A549 (cell line): ENCODE results near the gene CR1L. TPM values are rescaled to one million over a fixed set of nuclear protein-coding genes. Genes with fewer than 3 reads are reported as not detected.
A peak's percentile ranks its signal among the peaks of the same experiment; 100 is the strongest.

Experiments used
- ATAC-seq, 2 experiments: fragments of 200-7000 bp in 1 of 2; fragments of >200 bp in 1 of 2; cut with Nextera tagmentation in 1 of 2; cut with Tn5 transposase in 1 of 2; 3 replicates each; pipeline versions ENCODE4 v1.8.0 to v1.9.1; 2018 to 2020; ENCODE audit warnings: mild to moderate bottlenecking in 1 of 2, moderate library complexity in 1 of 2
- CTCF ChIA-PET: fragments of 300-600 bp; sonication (Branson Sonifier 250); formaldehyde crosslinking; extraction: SDS; loops from one replicate; lab custom pipeline; 2021; ENCODE audit warnings: antibody characterized with exemption, inconsistent platforms; lab: Yijun Ruan, JAX
- POLR2A ChIA-PET: fragments of 350-600 bp; formaldehyde crosslinking; extraction: SDS; loops from one replicate; lab custom pipeline; 2021; ENCODE audit warnings: antibody characterized with exemption, inconsistent platforms; lab: Yijun Ruan, JAX
- DNase-seq, 2 experiments: peaks; one replicate each; pipeline versions ENCODE4 v3.0.0 to v3.0.0-alpha.2; 2011 to 2016; ENCODE audit warnings: low read depth in 1 of 2, low spot score in 1 of 2
- FAIRE-seq: peaks from 2 replicates; lab custom pipeline; 2011; peaks lifted over from hg19 to GRCh38; lab: Jason Lieb, UNC
- H3K27ac ChIP-seq, 2 experiments: fragments of >200 bp; sonication (Bioruptor Twin); formaldehyde crosslinking; 3 replicates each; pipeline ENCODE4 v1.5.1; 2016 to 2017
- H3K4me1 ChIP-seq: fragments of >200 bp; sonication (Bioruptor Twin); formaldehyde crosslinking; 3 replicates; pipeline ENCODE4 v1.6.1; 2016
- H3K4me2 ChIP-seq: fragments of >200 bp; sonication (Bioruptor Twin); formaldehyde crosslinking; 3 replicates; pipeline ENCODE4 v1.6.1; 2016
- H3K4me3 ChIP-seq: fragments of >200 bp; sonication (Bioruptor Twin); formaldehyde crosslinking; 3 replicates; pipeline ENCODE4 v1.5.1; 2016
- H3K9me3 ChIP-seq: fragments of >200 bp; sonication (Bioruptor Twin); formaldehyde crosslinking; 3 replicates; pipeline ENCODE4 v1.6.1; 2016
- BHLHE40 ChIP-seq: IDR thresholded peaks from 2 replicates; pipeline ENCODE4 v1.6.1; 2012; ENCODE audit warnings: low read depth, low read length, inconsistent platforms
- CHD2 ChIP-seq: fragments of 150-350 bp; IDR thresholded peaks from 2 replicates; pipeline ENCODE4 v1.6.1; 2014; ENCODE audit warnings: low read length; ENCODE audit not compliant: partially characterized antibody
- EHF ChIP-seq: fragments of 250-450 bp; sonication (Bioruptor Pico); IDR thresholded peaks from 2 replicates; pipeline ENCODE4 v1.5.0; 2020; ENCODE audit warnings: mild to moderate bottlenecking
- ESRRA ChIP-seq: fragments of 150-350 bp; IDR thresholded peaks from 2 replicates; pipeline ENCODE4 v1.6.1; 2014; ENCODE audit warnings: mild to moderate bottlenecking, low read length, borderline replicate concordance
- FOSL2 ChIP-seq, 2 experiments: fragments of 450-650 bp in 1 of 2; fragments of >200 bp in 1 of 2; sonication (Bioruptor Twin) in 1 of 2; formaldehyde crosslinking; IDR thresholded peaks; 2 replicates each; pipeline versions ENCODE4 v1.5.0 to v1.6.1; 2016 to 2020; ENCODE audit warnings: mild to moderate bottlenecking in 1 of 2, moderate library complexity in 1 of 2
- FOXS1 ChIP-seq: fragments of 250-450 bp; sonication (Bioruptor Pico); IDR thresholded peaks from 2 replicates; pipeline ENCODE4 v1.5.0; 2020; ENCODE audit warnings: mild to moderate bottlenecking, moderate library complexity
- GATA3 ChIP-seq: IDR thresholded peaks from 2 replicates; pipeline ENCODE4 v1.6.1; 2012; ENCODE audit warnings: borderline replicate concordance
- JUN ChIP-seq, 2 experiments: fragments of >200 bp; sonication (Bioruptor Twin); formaldehyde crosslinking; IDR thresholded peaks; 2 replicates in 1 of 2; 3 replicates in 1 of 2; pipeline ENCODE4 v1.6.1; 2016 to 2017
- MAFK ChIP-seq: fragments of 450-650 bp; IDR thresholded peaks from 2 replicates; pipeline ENCODE4 v1.6.1; 2014; ENCODE audit not compliant: partially characterized antibody
- MAZ ChIP-seq: fragments of 150-350 bp; IDR thresholded peaks from 2 replicates; pipeline ENCODE4 v1.6.1; 2014; ENCODE audit warnings: antibody characterized with exemption, low read depth, low read length, borderline replicate concordance
- NPAS2 ChIP-seq: fragments of 250-450 bp; sonication (Bioruptor Pico); IDR thresholded peaks from 2 replicates; pipeline ENCODE4 v1.8.0; 2022; ENCODE audit warnings: mild to moderate bottlenecking, moderate library complexity, borderline replicate concordance
- NR3C1 ChIP-seq: fragments of >200 bp; sonication (Bioruptor Twin); formaldehyde crosslinking; IDR thresholded peaks from 3 replicates; pipeline ENCODE4 v1.6.1; 2017
- RAD21 ChIP-seq, 2 experiments: fragments of >200 bp in 1 of 2; sonication (Bioruptor Twin) in 1 of 2; formaldehyde crosslinking in 1 of 2; IDR thresholded peaks in 1 of 2; conservative IDR thresholded peaks in 1 of 2; 2 replicates in 1 of 2; 3 replicates in 1 of 2; pipeline ENCODE4 v1.6.1; 2012 to 2018; ENCODE audit warnings: inconsistent platforms in 1 of 2
- RFX5 ChIP-seq: fragments of 450-650 bp; IDR thresholded peaks from 2 replicates; pipeline ENCODE4 v1.7.1; 2014; ENCODE audit warnings: antibody characterized with exemption, mild to moderate bottlenecking, moderate library complexity
- ZC3H11A ChIP-seq: fragments of 450-650 bp; IDR thresholded peaks from 2 replicates; pipeline ENCODE4 v1.6.1; 2014; ENCODE audit warnings: antibody characterized with exemption, mild to moderate bottlenecking
- WGBS: methylation state at CpG from one replicate; pipeline ENCODE4 v1.1.6; 2017; ENCODE audit errors: missing lambda C conversion rate; 5-methylcytosine and 5-hydroxymethylcytosine counted together
- polyA plus RNA-seq, 4 experiments: library from polyadenylated mRNA; depleted of rRNA in 3 of 4; stranded (reverse); fragments of >200 nt; fragmentation: RNase III in 1 of 4; extraction: RNeasy Plus Mini Kit Qiagen cat#74134 plus additional on column Dnase treatment in 1 of 4; gene quantifications; 2 replicates in 3 of 4; 3 replicates in 1 of 4; pipeline ENCODE4 v1.2.3, GENCODE V29; 2011 to 2017
- TF ChIP-seq, protein P1 (sequence below): fragments of >200 bp; sonication (Bioruptor Twin); formaldehyde crosslinking; IDR thresholded peaks from 3 replicates; pipeline ENCODE4 v1.5.1; 2016
- TF ChIP-seq, protein P2 (sequence below): fragments of 200-600 bp; sonication (generic); IDR thresholded peaks from 2 replicates; pipeline ENCODE4 v1.6.1; 2016; ENCODE audit warnings: antibody characterized with exemption, mild to moderate bottlenecking, moderate library complexity
- TF ChIP-seq, protein P3 (sequence below): fragments of 150-350 bp; IDR thresholded peaks from 2 replicates; pipeline ENCODE4 v1.6.1; 2014; ENCODE audit warnings: low read depth, mild to moderate bottlenecking, low read length
- TF ChIP-seq, protein P4 (sequence below): fragments of 250-450 bp; sonication (Bioruptor Pico); IDR thresholded peaks from 2 replicates; pipeline ENCODE4 v1.5.0; 2021; ENCODE audit warnings: mild to moderate bottlenecking, moderate library complexity, borderline replicate concordance

Gene CR1L
- polyA plus RNA-seq, 2 of the 4 experiments (the other 2 are of a cell fraction), result not detected

DNA sequence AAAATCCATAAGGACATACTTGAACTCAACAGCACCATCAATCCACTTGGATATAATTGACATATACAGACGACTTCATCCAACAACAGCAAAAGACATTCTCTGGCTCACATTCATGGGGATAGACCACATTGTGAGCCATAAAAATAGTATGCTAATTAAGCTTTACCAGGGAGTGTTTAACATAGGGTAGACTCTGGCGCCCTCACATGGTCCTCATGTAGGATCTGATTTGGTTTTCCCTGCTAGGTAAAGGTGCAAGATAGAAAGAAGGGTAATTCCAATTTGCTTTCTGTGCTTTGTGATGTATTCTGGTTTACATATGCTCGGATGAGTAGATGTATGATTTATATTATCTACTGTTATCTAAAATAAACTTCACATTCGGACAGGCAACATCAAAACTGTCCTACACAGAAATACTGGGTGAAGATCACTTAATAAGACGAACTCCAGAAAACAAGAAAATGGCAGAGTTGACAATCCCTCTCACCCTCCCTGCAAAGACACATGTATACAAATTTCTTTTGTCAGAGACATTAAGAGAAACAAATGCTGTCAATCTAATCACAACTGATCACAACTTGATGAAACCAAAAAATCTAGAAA is 27.7 kb downstream of the CR1L start:
- peak; percentile 27 to 64 for DNase-seq
- FAIRE-seq, result no peak
- H3K27ac ChIP-seq, result no peak overlapping the region
- no peaks in the 10 kb centered on the region for H3K4me1 ChIP-seq
- no peak overlapping the region for H3K4me3 ChIP-seq
- no peak overlapping the region for H3K4me2 ChIP-seq
- WGBS, result 21% methylated on average over 5 of the region's 5 CpGs
- CTCF ChIA-PET, result interaction anchor here (0.6 to 1.7 kb wide), 7 partner anchors 16 to 125 kb away, joined by 3 to 5 read pairs (median 4); no protein-coding TSS in a partner anchor
- no peaks in the 10 kb centered on the region for H3K9me3 ChIP-seq
- TF ChIP-seq GATA3 (no peak), FOSL2 (IDR thresholded peaks at IDR 0.05) (no peak), FOSL2 (CRISPR knock-in tag; IDR thresholded peaks at IDR 0.05) (no peak), MAFK (no peak), EHF (CRISPR knock-in tag) (no peak), JUN (IDR thresholded peaks at IDR 0.05) (no peak), NR3C1 (no peak), BHLHE40 (no peak), ZC3H11A (no peak), RAD21 (conservative IDR thresholded peaks at IDR 0.05 in 1 of 2, IDR thresholded peaks at IDR 0.05 in 1 of 2) (peak; percentile 50 to 64; a peak in 4 of 5 replicates)
- TF ChIP-seq, protein P1, sequence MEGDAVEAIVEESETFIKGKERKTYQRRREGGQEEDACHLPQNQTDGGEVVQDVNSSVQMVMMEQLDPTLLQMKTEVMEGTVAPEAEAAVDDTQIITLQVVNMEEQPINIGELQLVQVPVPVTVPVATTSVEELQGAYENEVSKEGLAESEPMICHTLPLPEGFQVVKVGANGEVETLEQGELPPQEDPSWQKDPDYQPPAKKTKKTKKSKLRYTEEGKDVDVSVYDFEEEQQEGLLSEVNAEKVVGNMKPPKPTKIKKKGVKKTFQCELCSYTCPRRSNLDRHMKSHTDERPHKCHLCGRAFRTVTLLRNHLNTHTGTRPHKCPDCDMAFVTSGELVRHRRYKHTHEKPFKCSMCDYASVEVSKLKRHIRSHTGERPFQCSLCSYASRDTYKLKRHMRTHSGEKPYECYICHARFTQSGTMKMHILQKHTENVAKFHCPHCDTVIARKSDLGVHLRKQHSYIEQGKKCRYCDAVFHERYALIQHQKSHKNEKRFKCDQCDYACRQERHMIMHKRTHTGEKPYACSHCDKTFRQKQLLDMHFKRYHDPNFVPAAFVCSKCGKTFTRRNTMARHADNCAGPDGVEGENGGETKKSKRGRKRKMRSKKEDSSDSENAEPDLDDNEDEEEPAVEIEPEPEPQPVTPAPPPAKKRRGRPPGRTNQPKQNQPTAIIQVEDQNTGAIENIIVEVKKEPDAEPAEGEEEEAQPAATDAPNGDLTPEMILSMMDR, result peak; percentile 54
- TF ChIP-seq, protein P2, sequence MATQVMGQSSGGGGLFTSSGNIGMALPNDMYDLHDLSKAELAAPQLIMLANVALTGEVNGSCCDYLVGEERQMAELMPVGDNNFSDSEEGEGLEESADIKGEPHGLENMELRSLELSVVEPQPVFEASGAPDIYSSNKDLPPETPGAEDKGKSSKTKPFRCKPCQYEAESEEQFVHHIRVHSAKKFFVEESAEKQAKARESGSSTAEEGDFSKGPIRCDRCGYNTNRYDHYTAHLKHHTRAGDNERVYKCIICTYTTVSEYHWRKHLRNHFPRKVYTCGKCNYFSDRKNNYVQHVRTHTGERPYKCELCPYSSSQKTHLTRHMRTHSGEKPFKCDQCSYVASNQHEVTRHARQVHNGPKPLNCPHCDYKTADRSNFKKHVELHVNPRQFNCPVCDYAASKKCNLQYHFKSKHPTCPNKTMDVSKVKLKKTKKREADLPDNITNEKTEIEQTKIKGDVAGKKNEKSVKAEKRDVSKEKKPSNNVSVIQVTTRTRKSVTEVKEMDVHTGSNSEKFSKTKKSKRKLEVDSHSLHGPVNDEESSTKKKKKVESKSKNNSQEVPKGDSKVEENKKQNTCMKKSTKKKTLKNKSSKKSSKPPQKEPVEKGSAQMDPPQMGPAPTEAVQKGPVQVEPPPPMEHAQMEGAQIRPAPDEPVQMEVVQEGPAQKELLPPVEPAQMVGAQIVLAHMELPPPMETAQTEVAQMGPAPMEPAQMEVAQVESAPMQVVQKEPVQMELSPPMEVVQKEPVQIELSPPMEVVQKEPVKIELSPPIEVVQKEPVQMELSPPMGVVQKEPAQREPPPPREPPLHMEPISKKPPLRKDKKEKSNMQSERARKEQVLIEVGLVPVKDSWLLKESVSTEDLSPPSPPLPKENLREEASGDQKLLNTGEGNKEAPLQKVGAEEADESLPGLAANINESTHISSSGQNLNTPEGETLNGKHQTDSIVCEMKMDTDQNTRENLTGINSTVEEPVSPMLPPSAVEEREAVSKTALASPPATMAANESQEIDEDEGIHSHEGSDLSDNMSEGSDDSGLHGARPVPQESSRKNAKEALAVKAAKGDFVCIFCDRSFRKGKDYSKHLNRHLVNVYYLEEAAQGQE, result no peak
- TF ChIP-seq, protein P3, sequence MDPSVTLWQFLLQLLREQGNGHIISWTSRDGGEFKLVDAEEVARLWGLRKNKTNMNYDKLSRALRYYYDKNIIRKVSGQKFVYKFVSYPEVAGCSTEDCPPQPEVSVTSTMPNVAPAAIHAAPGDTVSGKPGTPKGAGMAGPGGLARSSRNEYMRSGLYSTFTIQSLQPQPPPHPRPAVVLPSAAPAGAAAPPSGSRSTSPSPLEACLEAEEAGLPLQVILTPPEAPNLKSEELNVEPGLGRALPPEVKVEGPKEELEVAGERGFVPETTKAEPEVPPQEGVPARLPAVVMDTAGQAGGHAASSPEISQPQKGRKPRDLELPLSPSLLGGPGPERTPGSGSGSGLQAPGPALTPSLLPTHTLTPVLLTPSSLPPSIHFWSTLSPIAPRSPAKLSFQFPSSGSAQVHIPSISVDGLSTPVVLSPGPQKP, result no peak
- TF ChIP-seq, protein P4, sequence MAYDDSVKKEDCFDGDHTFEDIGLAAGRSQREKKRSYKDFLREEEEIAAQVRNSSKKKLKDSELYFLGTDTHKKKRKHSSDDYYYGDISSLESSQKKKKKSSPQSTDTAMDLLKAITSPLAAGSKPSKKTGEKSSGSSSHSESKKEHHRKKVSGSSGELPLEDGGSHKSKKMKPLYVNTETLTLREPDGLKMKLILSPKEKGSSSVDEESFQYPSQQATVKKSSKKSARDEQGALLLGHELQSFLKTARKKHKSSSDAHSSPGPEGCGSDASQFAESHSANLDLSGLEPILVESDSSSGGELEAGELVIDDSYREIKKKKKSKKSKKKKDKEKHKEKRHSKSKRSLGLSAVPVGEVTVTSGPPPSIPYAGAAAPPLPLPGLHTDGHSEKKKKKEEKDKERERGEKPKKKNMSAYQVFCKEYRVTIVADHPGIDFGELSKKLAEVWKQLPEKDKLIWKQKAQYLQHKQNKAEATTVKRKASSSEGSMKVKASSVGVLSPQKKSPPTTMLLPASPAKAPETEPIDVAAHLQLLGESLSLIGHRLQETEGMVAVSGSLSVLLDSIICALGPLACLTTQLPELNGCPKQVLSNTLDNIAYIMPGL, result no peak
- peak; percentile 58 to 86; a peak in 3 of 6 replicates for ATAC-seq
- POLR2A ChIA-PET, result no interaction called here

DNA sequence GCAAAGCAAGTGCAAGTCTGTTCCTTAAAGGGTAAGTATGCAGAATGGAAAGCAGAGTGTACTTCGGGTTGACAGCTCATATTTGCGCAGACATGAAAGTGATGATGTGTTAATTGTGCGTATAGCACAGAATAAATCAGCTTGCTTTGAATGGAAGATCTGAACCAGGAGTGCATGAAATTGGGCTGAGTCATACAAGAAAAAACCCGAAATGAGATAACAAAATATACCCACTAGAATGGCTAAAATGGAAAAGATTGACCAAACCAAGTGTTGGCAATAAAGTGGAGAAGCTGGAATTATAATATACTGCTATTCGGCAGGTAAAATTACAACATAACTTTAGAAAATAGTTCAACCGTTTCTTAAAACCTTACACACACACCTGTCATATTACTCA is 28.5 kb downstream of the CR1L start:
- TF ChIP-seq ESRRA, result no peak
- TF ChIP-seq RFX5, result no peak
- no peak for TF ChIP-seq NPAS2 (CRISPR knock-in tag)
- TF ChIP-seq NR3C1, result no peak
- TF ChIP-seq FOXS1 (CRISPR knock-in tag), result no peak
- no peak for TF ChIP-seq MAZ
- no peak for TF ChIP-seq CHD2
- TF ChIP-seq EHF (CRISPR knock-in tag), result no peak
- no peak for TF ChIP-seq FOSL2 (IDR thresholded peaks at IDR 0.05)
- no peak for TF ChIP-seq FOSL2 (CRISPR knock-in tag; IDR thresholded peaks at IDR 0.05)
- TF ChIP-seq, all 56 proteins: peak for 0
- DNase-seq (no peak), ATAC-seq (no peak), FAIRE-seq (peak; percentile 13)
- ChIA-PET POLR2A (no interaction called here), CTCF (interaction anchor here (0.8 to 1.7 kb wide), 4 partner anchors 24 to 124 kb away, joined by 4 to 5 read pairs (median 4); no protein-coding TSS in a partner anchor)
- Histone ChIP-seq H3K4me3 (no peak overlapping the region), H3K9me3 (no peaks in the 10 kb centered on the region), H3K4me1 (no peaks in the 10 kb centered on the region), H3K4me2 (no peak overlapping the region), H3K27ac (no peak overlapping the region)
- 32% methylated on average over 6 of the region's 6 CpGs for WGBS
